Measurements from ENCODE around the gene MATK. TPM values are rescaled to one million over a fixed set of nuclear protein-coding genes. Genes with fewer than 3 reads are reported as not detected.

Gene MATK
- total RNA-seq, 1 experiment from 2014 or later = 0.21 TPM

DNA sequence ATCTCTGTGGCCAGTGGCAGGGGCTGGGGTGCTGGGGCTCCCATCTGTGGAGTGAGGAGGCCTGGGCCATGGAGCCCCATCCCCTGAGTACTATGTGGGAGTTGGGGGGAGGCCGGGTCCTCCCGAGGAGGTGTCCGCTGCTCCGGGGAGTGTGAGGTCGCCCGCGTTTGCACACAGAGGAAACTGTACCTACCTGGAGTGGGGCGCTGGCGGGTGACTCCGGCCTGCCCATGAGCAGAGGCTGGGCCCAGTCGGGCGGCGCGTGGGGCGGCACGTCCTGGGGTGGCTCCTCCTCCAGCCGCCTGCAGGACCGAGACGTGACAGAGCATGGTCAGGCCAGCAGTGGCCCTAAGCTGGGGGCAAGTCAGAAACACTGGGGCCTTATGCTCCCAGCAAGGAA lies 33.8 kb upstream of the MATK start:
- Histone ChIP-seq H3K27ac (ENCODE audit: low read length) (no peak overlapping the region), H3K4me1 (ENCODE audit: control insufficient read depth, insufficient read depth, low read length) (no peaks in the 10 kb centered on the region), H3K36me3 (ENCODE audit: control insufficient read depth, insufficient read depth, low read length) (no peaks in the 10 kb centered on the region), H3K27me3 (ENCODE audit: control insufficient read depth, insufficient read depth, low read length) (no peaks in the 10 kb centered on the region), H3K4me3 (ENCODE audit: low read depth in 2 of 2, low read length in 2 of 2) (no peak overlapping the region), H3K9me3 (ENCODE audit: control insufficient read depth, insufficient read depth, low read depth, low read length) (no peaks in the 10 kb centered on the region)
- ATAC-seq = no peak
- ChIA-PET POLR2A (no interaction called here), CTCF (no interaction called here)
- intact Hi-C loops (cut with micrococcal nuclease; ENCODE audit: unreplicated experiment) = no loop called here
- in situ Hi-C loops (cut with HindIII; ENCODE audit: low pct_unique_long_range_greater_than_20kb, low sequenced_read_pairs) = no loop called here
- BruUV-seq (replicated peaks) = no TSS peak
- DNase-seq (ENCODE audit: low read depth, low spot score) = no peak
- TF ChIP-seq POLR2AphosphoS5 (IDR thresholded peaks at IDR 0.05; ENCODE audit: low read depth, low read length) (no peak), SIN3A (IDR thresholded peaks at IDR 0.05; ENCODE audit: borderline replicate concordance, insufficient read depth, low read depth, low read length) (no peak), TCF7L2 (IDR thresholded peaks at IDR 0.05; ENCODE audit: low read depth, low read length) (no peak)
- TF ChIP-seq, protein P1, sequence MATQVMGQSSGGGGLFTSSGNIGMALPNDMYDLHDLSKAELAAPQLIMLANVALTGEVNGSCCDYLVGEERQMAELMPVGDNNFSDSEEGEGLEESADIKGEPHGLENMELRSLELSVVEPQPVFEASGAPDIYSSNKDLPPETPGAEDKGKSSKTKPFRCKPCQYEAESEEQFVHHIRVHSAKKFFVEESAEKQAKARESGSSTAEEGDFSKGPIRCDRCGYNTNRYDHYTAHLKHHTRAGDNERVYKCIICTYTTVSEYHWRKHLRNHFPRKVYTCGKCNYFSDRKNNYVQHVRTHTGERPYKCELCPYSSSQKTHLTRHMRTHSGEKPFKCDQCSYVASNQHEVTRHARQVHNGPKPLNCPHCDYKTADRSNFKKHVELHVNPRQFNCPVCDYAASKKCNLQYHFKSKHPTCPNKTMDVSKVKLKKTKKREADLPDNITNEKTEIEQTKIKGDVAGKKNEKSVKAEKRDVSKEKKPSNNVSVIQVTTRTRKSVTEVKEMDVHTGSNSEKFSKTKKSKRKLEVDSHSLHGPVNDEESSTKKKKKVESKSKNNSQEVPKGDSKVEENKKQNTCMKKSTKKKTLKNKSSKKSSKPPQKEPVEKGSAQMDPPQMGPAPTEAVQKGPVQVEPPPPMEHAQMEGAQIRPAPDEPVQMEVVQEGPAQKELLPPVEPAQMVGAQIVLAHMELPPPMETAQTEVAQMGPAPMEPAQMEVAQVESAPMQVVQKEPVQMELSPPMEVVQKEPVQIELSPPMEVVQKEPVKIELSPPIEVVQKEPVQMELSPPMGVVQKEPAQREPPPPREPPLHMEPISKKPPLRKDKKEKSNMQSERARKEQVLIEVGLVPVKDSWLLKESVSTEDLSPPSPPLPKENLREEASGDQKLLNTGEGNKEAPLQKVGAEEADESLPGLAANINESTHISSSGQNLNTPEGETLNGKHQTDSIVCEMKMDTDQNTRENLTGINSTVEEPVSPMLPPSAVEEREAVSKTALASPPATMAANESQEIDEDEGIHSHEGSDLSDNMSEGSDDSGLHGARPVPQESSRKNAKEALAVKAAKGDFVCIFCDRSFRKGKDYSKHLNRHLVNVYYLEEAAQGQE (IDR thresholded peaks at IDR 0.05; ENCODE audit: insufficient read depth in 1 of 2, low read depth in 2 of 2, low read length in 1 of 2) = no peak
- TF ChIP-seq, protein P2, sequence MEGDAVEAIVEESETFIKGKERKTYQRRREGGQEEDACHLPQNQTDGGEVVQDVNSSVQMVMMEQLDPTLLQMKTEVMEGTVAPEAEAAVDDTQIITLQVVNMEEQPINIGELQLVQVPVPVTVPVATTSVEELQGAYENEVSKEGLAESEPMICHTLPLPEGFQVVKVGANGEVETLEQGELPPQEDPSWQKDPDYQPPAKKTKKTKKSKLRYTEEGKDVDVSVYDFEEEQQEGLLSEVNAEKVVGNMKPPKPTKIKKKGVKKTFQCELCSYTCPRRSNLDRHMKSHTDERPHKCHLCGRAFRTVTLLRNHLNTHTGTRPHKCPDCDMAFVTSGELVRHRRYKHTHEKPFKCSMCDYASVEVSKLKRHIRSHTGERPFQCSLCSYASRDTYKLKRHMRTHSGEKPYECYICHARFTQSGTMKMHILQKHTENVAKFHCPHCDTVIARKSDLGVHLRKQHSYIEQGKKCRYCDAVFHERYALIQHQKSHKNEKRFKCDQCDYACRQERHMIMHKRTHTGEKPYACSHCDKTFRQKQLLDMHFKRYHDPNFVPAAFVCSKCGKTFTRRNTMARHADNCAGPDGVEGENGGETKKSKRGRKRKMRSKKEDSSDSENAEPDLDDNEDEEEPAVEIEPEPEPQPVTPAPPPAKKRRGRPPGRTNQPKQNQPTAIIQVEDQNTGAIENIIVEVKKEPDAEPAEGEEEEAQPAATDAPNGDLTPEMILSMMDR (IDR thresholded peaks at IDR 0.05) = no peak

DNA sequence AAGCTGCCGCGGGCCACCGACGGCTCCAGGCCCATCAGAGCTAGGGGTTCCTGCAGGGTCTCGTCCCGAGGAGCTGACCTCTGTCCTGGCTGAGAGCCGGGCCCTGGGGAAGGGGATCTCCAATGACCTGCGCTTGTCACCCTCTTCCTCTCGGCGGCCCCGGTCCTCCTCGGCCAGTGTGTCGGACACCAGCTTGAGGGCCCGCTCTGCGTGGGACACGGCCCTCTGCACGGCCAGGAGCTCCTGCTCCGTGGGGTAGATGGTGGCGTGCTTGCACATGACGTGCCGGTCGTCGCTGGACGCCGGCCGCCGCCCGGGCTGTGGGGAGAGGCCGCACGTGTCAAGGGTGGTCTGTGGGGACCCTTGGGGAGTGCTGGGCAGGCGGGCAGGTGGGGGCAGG lies 32.7 kb upstream of the MATK start:
- no peak overlapping the region for H3K27ac ChIP-seq (ENCODE audit: low read length)
- H3K9me3 ChIP-seq (ENCODE audit: control insufficient read depth, insufficient read depth, low read depth, low read length) = no peaks in the 10 kb centered on the region
- no peak for ATAC-seq
- no peaks in the 10 kb centered on the region for H3K27me3 ChIP-seq (ENCODE audit: control insufficient read depth, insufficient read depth, low read length)
- H3K36me3 ChIP-seq (ENCODE audit: control insufficient read depth, insufficient read depth, low read length) = no peaks in the 10 kb centered on the region
- intact Hi-C loops (cut with micrococcal nuclease; ENCODE audit: unreplicated experiment) = no loop called here
- no peak overlapping the region; a peak in 1 of 4 replicates for H3K4me3 ChIP-seq (ENCODE audit: low read depth in 2 of 2, low read length in 2 of 2)
- ChIA-PET CTCF (no interaction called here), POLR2A (no interaction called here)
- no peak for DNase-seq (ENCODE audit: low read depth, low spot score)
- in situ Hi-C loops (cut with HindIII; ENCODE audit: low pct_unique_long_range_greater_than_20kb, low sequenced_read_pairs) = no loop called here
- TF ChIP-seq, protein P2 (IDR thresholded peaks at IDR 0.05) = no peak
- TF ChIP-seq SIN3A (IDR thresholded peaks at IDR 0.05; ENCODE audit: borderline replicate concordance, insufficient read depth, low read depth, low read length) = no peak
- TF ChIP-seq TCF7L2 (IDR thresholded peaks at IDR 0.05; ENCODE audit: low read depth, low read length) = no peak
- TF ChIP-seq POLR2AphosphoS5 (IDR thresholded peaks at IDR 0.05; ENCODE audit: low read depth, low read length) = no peak
- TF ChIP-seq, protein P1 (IDR thresholded peaks at IDR 0.05; ENCODE audit: insufficient read depth in 1 of 2, low read depth in 2 of 2, low read length in 1 of 2) = no peak
- no peaks in the 10 kb centered on the region for H3K4me1 ChIP-seq (ENCODE audit: control insufficient read depth, insufficient read depth, low read length)
- BruUV-seq (replicated peaks) = no TSS peak

All from Panc1 (cell line).